Endothelial cell (in vitro differentiated cells): Measurements from ENCODE around the gene SHISA9. TPM values are rescaled to one million over a fixed set of nuclear protein-coding genes. Genes with fewer than 3 reads are reported as not detected.

Source experiments
- DNase-seq: peaks from one replicate; pipeline ENCODE4 v3.0.0; 2021; ENCODE audit warnings: low spot score
- H3K27ac Mint-ChIP-seq: one replicate; pipeline ENCODE4 v1.8.0; 2021; ENCODE audit warnings: mixed read lengths, inconsistent platforms; ENCODE audit not compliant: unreplicated experiment
- H3K27me3 Mint-ChIP-seq: one replicate; pipeline ENCODE4 v1.8.0; 2021; ENCODE audit warnings: mild to moderate bottlenecking, moderate library complexity, mixed read lengths, inconsistent platforms; ENCODE audit not compliant: unreplicated experiment
- H3K36me3 Mint-ChIP-seq: one replicate; pipeline ENCODE4 v1.8.0; 2021; ENCODE audit warnings: mild to moderate bottlenecking, low read depth, mixed read lengths, inconsistent platforms; ENCODE audit not compliant: unreplicated experiment
- H3K4me1 Mint-ChIP-seq: one replicate; pipeline ENCODE4 v1.8.0; 2021; ENCODE audit warnings: mild to moderate bottlenecking, mixed read lengths, inconsistent platforms; ENCODE audit not compliant: unreplicated experiment
- H3K4me3 Mint-ChIP-seq: one replicate; pipeline ENCODE4 v1.8.0; 2021; ENCODE audit warnings: mild to moderate bottlenecking, mixed read lengths, inconsistent platforms; ENCODE audit not compliant: unreplicated experiment
- H3K9me3 Mint-ChIP-seq: one replicate; pipeline ENCODE4 v1.8.0; 2021; ENCODE audit warnings: mixed read lengths, inconsistent platforms; ENCODE audit not compliant: unreplicated experiment
- CTCF ChIP-seq: fragments of 200-600 bp; sonication (generic); IDR thresholded peaks from one replicate; pipeline ENCODE4 v1.5.0; 2021; ENCODE audit warnings: antibody characterized with exemption; ENCODE audit not compliant: unreplicated experiment
- total RNA-seq: library from RNA; stranded (reverse); fragmentation: NEBNext Ultra II Directional; extraction: Animal tissue kit (Norgen Biotek cat#: 25700); gene quantifications from one replicate; pipeline ENCODE4 v1.2.1, GENCODE V29; 2021; ENCODE audit not compliant: unreplicated experiment

SHISA9 gene
- total RNA-seq, 1 donor from 2014 or later: 0.49 TPM

- TF ChIP-seq CTCF: no peak
- H3K4me3 Mint-ChIP-seq: no peak overlapping the region
- no peaks in the 10 kb centered on the region for H3K9me3 Mint-ChIP-seq
- peaks cover 4% of the 10 kb centered on the region for H3K27me3 Mint-ChIP-seq
- no peak overlapping the region for H3K27ac Mint-ChIP-seq
- no peak for DNase-seq
- no peaks in the 10 kb centered on the region for H3K4me1 Mint-ChIP-seq
- no peaks in the 10 kb centered on the region for H3K36me3 Mint-ChIP-seq
Measured at GRCh38 chr16:12942861-12943260, 41.5 kb downstream of the SHISA9 start.

GRCh38 chr16:12944300-12944699 is 42.9 kb downstream of the SHISA9 start:
- H3K27ac Mint-ChIP-seq: no peak overlapping the region

GRCh38 chr16:12951392-12951791 is 50.0 kb downstream of the SHISA9 start:
- Mint-ChIP-seq H3K4me3 (no peak overlapping the region), H3K9me3 (no peaks in the 10 kb centered on the region), H3K27ac (no peak overlapping the region), H3K4me1 (no peaks in the 10 kb centered on the region), H3K36me3 (no peaks in the 10 kb centered on the region), H3K27me3 (no peaks in the 10 kb centered on the region)
- DNase-seq: no peak
- no peak for TF ChIP-seq CTCF

More at GRCh38 chr16:12944300-12944699, 42.9 kb downstream of the SHISA9 start:
- H3K4me3 Mint-ChIP-seq: no peak overlapping the region
- H3K36me3 Mint-ChIP-seq: no peaks in the 10 kb centered on the region
- no peaks in the 10 kb centered on the region for H3K9me3 Mint-ChIP-seq
- H3K27me3 Mint-ChIP-seq: peaks cover 4% of the 10 kb centered on the region
- no peak for TF ChIP-seq CTCF
- no peak for DNase-seq
- no peaks in the 10 kb centered on the region for H3K4me1 Mint-ChIP-seq

GRCh38 chr16:12951976-12952375 is 50.6 kb downstream of the SHISA9 start:
- no peaks in the 10 kb centered on the region for H3K36me3 Mint-ChIP-seq
- H3K4me3 Mint-ChIP-seq: no peak overlapping the region
- H3K4me1 Mint-ChIP-seq: no peaks in the 10 kb centered on the region
- DNase-seq: no peak
- H3K9me3 Mint-ChIP-seq: no peaks in the 10 kb centered on the region
- no peak overlapping the region for H3K27ac Mint-ChIP-seq
- TF ChIP-seq CTCF: no peak
- no peaks in the 10 kb centered on the region for H3K27me3 Mint-ChIP-seq

DNA sequence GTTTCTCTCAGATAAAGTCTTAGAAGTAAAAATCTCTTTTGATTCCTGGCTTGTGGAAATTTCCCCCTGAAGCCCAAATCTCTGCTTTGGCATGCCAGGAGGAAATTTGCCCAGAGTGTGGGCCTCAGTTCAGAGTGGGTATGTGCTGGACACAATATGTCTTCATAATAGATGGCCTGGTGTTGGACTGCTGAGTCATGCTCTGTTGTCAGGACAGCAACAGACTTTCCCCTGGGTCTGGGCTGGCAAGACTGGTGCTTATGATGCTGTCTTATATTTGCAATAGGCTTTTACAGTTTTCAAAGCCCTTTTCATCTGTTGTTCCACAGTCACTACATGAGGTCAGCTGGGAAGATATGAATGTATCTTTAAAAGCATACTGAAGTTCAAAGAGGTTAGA is 57.0 kb downstream of the SHISA9 start:
- no peak for DNase-seq
- TF ChIP-seq CTCF: no peak
- Mint-ChIP-seq H3K27ac (no peak overlapping the region), H3K36me3 (no peaks in the 10 kb centered on the region), H3K27me3 (no peaks in the 10 kb centered on the region), H3K4me3 (no peak overlapping the region), H3K9me3 (no peaks in the 10 kb centered on the region), H3K4me1 (no peaks in the 10 kb centered on the region)
